Right atrium auricular region (tissue), 2 donors: ENCODE measurements around the gene AKR7A2. TPM values are rescaled to one million over a fixed set of nuclear protein-coding genes. Genes with fewer than 3 reads are reported as not detected.

Experiments
- DNase-seq: peaks from one replicate; pipeline ENCODE4 v3.0.0-alpha.2; 2019; ENCODE audit warnings: low spot score
- H3K27ac ChIP-seq, 2 donors: fragments of 200-600 bp; sonication (generic); 1 replicate in 1 of 2; 2 replicates in 1 of 2; pipeline ENCODE4 v1.5.1; 2016 to 2019
- H3K27me3 ChIP-seq, 2 donors: fragments of 200-600 bp; sonication (generic); one replicate each; pipeline versions ENCODE4 v1.5.1 to v1.6.0; 2017 to 2019
- H3K36me3 ChIP-seq: fragments of 200-600 bp; sonication (generic); one replicate; pipeline ENCODE4 v1.5.1; 2016
- H3K4me1 ChIP-seq, 2 donors: fragments of 200-600 bp; sonication (generic); one replicate each; pipeline versions ENCODE4 v1.5.1 to v1.6.0; 2017 to 2019
- H3K4me3 ChIP-seq, 2 donors: fragments of 200-600 bp; sonication (generic); 1 replicate in 1 of 2; 2 replicates in 1 of 2; pipeline ENCODE4 v1.5.1; 2017 to 2019; ENCODE audit warnings: mild to moderate bottlenecking in 1 of 2, moderate library complexity in 1 of 2
- H3K9me3 ChIP-seq, 2 donors: fragments of 200-600 bp; sonication (generic); one replicate each; pipeline ENCODE4 v1.5.1; 2019
- CTCF ChIP-seq, 2 donors: fragments of 200-600 bp; sonication (generic); IDR thresholded peaks; one replicate each; pipeline ENCODE4 v1.5.1; 2019; ENCODE audit warnings: antibody characterized with exemption in 2 of 2
- total RNA-seq, 2 donors: library from RNA; depleted of rRNA; stranded (reverse); fragments of >200 nt; gene quantifications; one replicate each; pipeline ENCODE4 v1.1.0, GENCODE V29; 2016

Gene AKR7A2
- total RNA-seq, 2 donors from 2014 or later: 51.1 to 69.3 TPM

- no peak for DNase-seq
- H3K27me3 ChIP-seq: no peaks in the 10 kb centered on the region
- no peaks in the 10 kb centered on the region for H3K9me3 ChIP-seq
- no peak overlapping the region for H3K27ac ChIP-seq
- TF ChIP-seq CTCF (IDR thresholded peaks at IDR 0.05): no peak
- no peaks in the 10 kb centered on the region for H3K4me1 ChIP-seq
- H3K4me3 ChIP-seq: no peak overlapping the region
- peaks cover 50% of the 10 kb centered on the region for H3K36me3 ChIP-seq
Observed at GRCh38 chr1:19327736-19328135, 15.8 kb upstream of the AKR7A2 start.

- Histone ChIP-seq H3K9me3 (no peaks in the 10 kb centered on the region), H3K4me3 (no peak overlapping the region), H3K27ac (no peak overlapping the region), H3K4me1 (no peaks in the 10 kb centered on the region), H3K27me3 (no peaks in the 10 kb centered on the region), H3K36me3 (peaks cover 50% of the 10 kb centered on the region)
- no peak for TF ChIP-seq CTCF (IDR thresholded peaks at IDR 0.05)
- no peak for DNase-seq
Observed at GRCh38 chr1:19327301-19327700, 15.4 kb upstream of the AKR7A2 start.

GRCh38 chr1:19326748-19327065 lies 14.8 kb upstream of the AKR7A2 start:
- Histone ChIP-seq H3K27ac (no peak overlapping the region), H3K4me3 (no peak overlapping the region), H3K4me1 (no peaks in the 10 kb centered on the region), H3K9me3 (no peaks in the 10 kb centered on the region), H3K27me3 (no peaks in the 10 kb centered on the region), H3K36me3 (peaks cover 50% of the 10 kb centered on the region)
- TF ChIP-seq CTCF (IDR thresholded peaks at IDR 0.05): no peak
- DNase-seq: no peak

GRCh38 chr1:19325958-19326747 lies 14.2 kb upstream of the AKR7A2 start:
- Histone ChIP-seq H3K4me1 (no peaks in the 10 kb centered on the region), H3K4me3 (no peak overlapping the region), H3K9me3 (no peaks in the 10 kb centered on the region), H3K27ac (no peak overlapping the region), H3K27me3 (no peaks in the 10 kb centered on the region), H3K36me3 (peaks cover 50% of the 10 kb centered on the region)
- no peak for DNase-seq
- TF ChIP-seq CTCF (IDR thresholded peaks at IDR 0.05): no peak

GRCh38 chr1:19325368-19325957 lies 13.5 kb upstream of the AKR7A2 start:
- no peaks in the 10 kb centered on the region for H3K27me3 ChIP-seq
- peaks cover 50% of the 10 kb centered on the region for H3K36me3 ChIP-seq
- no peaks in the 10 kb centered on the region for H3K9me3 ChIP-seq
- H3K27ac ChIP-seq: no peak overlapping the region
- TF ChIP-seq CTCF (IDR thresholded peaks at IDR 0.05): no peak
- H3K4me1 ChIP-seq: no peaks in the 10 kb centered on the region
- no peak for DNase-seq
- no peak overlapping the region for H3K4me3 ChIP-seq

DNA sequence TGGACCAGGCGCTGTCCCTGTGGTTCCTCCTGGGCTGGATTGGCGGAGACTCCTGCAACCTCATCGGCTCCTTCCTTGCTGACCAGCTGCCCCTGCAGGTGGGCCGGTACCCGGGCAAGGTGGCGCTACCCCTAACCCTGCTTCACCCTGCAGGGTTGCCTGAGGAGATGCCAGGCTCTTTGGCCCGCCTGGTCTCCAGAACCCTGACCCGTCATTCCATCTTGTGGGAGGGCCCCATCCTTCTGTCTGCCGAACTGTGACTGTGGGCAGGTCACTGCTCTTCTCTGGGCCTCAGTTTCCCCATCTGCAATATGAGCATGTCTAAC lies 12.7 kb upstream of the AKR7A2 start:
- Histone ChIP-seq H3K4me1 (no peaks in the 10 kb centered on the region), H3K36me3 (peaks cover 50% of the 10 kb centered on the region), H3K4me3 (no peak overlapping the region), H3K9me3 (no peaks in the 10 kb centered on the region), H3K27me3 (no peaks in the 10 kb centered on the region), H3K27ac (no peak overlapping the region)
- TF ChIP-seq CTCF (IDR thresholded peaks at IDR 0.05): no peak
- DNase-seq: no peak
